ENCODE measurements around the gene FGD4. TPM values are rescaled to one million over a fixed set of nuclear protein-coding genes. Genes with fewer than 3 reads are reported as not detected.

FGD4 gene
- total and polyA plus RNA-seq, 2 donors (not counting 3 experiments of a cell fraction or from before 2014, with no cell fraction given), result 6.6 to 44.7 TPM

DNA sequence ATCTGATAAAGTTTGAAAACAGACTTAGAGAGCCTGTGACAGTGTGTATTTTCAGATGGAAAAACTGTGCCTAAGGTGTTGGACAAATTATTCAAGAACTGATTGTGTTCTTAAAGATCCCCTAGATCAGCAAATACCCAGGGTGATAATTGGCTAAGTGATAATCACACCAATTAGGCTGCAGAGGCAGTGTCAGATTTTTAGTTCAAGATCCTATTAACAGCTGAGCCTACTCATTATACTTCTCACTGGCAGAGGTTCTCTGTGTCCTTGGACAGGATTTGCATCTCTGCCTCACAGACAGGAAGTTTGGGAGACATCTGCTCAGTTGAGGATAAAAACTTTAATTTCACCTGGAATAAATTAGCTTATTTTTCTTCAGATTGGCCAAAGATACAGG, 4.3 kb upstream of the FGD4 start:
- TF ChIP-seq, protein P1, sequence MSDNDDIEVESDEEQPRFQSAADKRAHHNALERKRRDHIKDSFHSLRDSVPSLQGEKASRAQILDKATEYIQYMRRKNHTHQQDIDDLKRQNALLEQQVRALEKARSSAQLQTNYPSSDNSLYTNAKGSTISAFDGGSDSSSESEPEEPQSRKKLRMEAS (IDR thresholded peaks at IDR 0.05; ENCODE audit: insufficient read depth, insufficient read length), result no peak
- TF ChIP-seq EZH2 (IDR thresholded peaks at IDR 0.05; ENCODE audit: borderline replicate concordance, low read depth, low read length, severe bottlenecking), result no peak
- no peak for TF ChIP-seq MYC (IDR thresholded peaks at IDR 0.05; ENCODE audit: low read depth, low read length)
- no peak for TF ChIP-seq GATA2 (IDR thresholded peaks at IDR 0.05; ENCODE audit: insufficient read depth, insufficient read length, low read depth, low read length)
- TF ChIP-seq, protein P2, sequence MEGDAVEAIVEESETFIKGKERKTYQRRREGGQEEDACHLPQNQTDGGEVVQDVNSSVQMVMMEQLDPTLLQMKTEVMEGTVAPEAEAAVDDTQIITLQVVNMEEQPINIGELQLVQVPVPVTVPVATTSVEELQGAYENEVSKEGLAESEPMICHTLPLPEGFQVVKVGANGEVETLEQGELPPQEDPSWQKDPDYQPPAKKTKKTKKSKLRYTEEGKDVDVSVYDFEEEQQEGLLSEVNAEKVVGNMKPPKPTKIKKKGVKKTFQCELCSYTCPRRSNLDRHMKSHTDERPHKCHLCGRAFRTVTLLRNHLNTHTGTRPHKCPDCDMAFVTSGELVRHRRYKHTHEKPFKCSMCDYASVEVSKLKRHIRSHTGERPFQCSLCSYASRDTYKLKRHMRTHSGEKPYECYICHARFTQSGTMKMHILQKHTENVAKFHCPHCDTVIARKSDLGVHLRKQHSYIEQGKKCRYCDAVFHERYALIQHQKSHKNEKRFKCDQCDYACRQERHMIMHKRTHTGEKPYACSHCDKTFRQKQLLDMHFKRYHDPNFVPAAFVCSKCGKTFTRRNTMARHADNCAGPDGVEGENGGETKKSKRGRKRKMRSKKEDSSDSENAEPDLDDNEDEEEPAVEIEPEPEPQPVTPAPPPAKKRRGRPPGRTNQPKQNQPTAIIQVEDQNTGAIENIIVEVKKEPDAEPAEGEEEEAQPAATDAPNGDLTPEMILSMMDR (IDR thresholded peaks at IDR 0.05; ENCODE audit: extremely low read depth in 1 of 2, insufficient read depth in 1 of 2, low read depth in 1 of 2, low read length in 2 of 2), result no peak
- no peak for TF ChIP-seq POLR2AphosphoS5 (IDR thresholded peaks at IDR 0.05; ENCODE audit: insufficient read depth, low read depth, low read length)
- TF ChIP-seq POLR2A (IDR thresholded peaks at IDR 0.05; ENCODE audit: low read depth, low read length), result no peak
- TF ChIP-seq FOS (IDR thresholded peaks at IDR 0.05; ENCODE audit: borderline replicate concordance, insufficient read depth, low read length), result no peak
- no peak for TF ChIP-seq JUN (IDR thresholded peaks at IDR 0.05; ENCODE audit: borderline replicate concordance, insufficient read depth, insufficient read length, low read depth)
- BruUV-seq (replicated peaks), result no TSS peak
- Histone ChIP-seq H3K27me3 (ENCODE audit: control insufficient read depth in 2 of 2, insufficient read depth in 2 of 2, low read length in 2 of 2) (no peaks in the 10 kb centered on the region), H2AFZ (ENCODE audit: low read depth, low read length) (peak overlapping the region; percentile 36), H3K4me2 (ENCODE audit: insufficient read depth, low read length) (no peak overlapping the region), H4K20me1 (replicated peaks; ENCODE audit: control insufficient read depth, extremely low read depth, insufficient read depth, low read length) (no peaks in the 10 kb centered on the region), H3K4me3 (replicated peaks in 1 of 3; ENCODE audit: insufficient read depth in 1 of 3, low read depth in 1 of 3, low read length in 3 of 3) (no peak overlapping the region), H3K27ac (ENCODE audit: insufficient read depth, low read depth, low read length) (no peak overlapping the region), H3K9ac (replicated peaks; ENCODE audit: extremely low read depth, insufficient read depth, low read length) (no peak overlapping the region), H3K36me3 (ENCODE audit: control insufficient read depth in 2 of 2, extremely low read depth in 1 of 2, insufficient read depth in 2 of 2, low read length in 2 of 2) (no peaks in the 10 kb centered on the region), H3K9me1 (replicated peaks; ENCODE audit: control insufficient read depth, extremely low read depth, insufficient read depth, low read length) (no peaks in the 10 kb centered on the region), H3K4me1 (ENCODE audit: control insufficient read depth, extremely low read depth, insufficient read depth, low read length) (peaks cover 9% of the 10 kb centered on the region), H3K9me3 (replicated peaks; ENCODE audit: control insufficient read depth, insufficient read depth, low read length) (no peaks in the 10 kb centered on the region), H3K79me2 (ENCODE audit: control insufficient read depth, insufficient read depth, low read length) (no peaks in the 10 kb centered on the region)
- dilution Hi-C loops (cut with MboI; ENCODE audit: extremely low pct_ligation_motif_present, low sequenced_read_pairs), result no loop called here
- DNase-seq (ENCODE audit: low read depth, low spot score), result no peak
- FAIRE-seq, result peak; percentile 26
- ChIA-PET CTCF (interaction anchor here (0.7 kb wide), 1 partner anchor 12 kb away, joined by 4 read pairs; no protein-coding TSS in a partner anchor), POLR2A (no interaction called here)
- intact Hi-C loops (cut with micrococcal nuclease), result no loop called here

All from endothelial cell of umbilical vein (primary cell).